IPS-20b (cell line): ENCODE measurements around the gene AFG3L2.
"Not testable (repeated sequence)": the region's sequence is repeated elsewhere in the genome, so short reads cannot be mapped to it uniquely, and the experiment has no call there.

Experiments used
- H3K27ac ChIP-seq: one replicate; pipeline ENCODE4 v1.5.1; 2013; ENCODE audit warnings: low read length
- H3K27me3 ChIP-seq: 2 replicates; pipeline ENCODE4 v1.6.1; 2013; ENCODE audit warnings: mild to moderate bottlenecking, low read length, inconsistent platforms; ENCODE audit not compliant: insufficient read depth
- H3K36me3 ChIP-seq: 2 replicates; pipeline ENCODE4 v1.6.1; 2013; ENCODE audit warnings: low read depth, mild to moderate bottlenecking, inconsistent platforms, low read length, moderate library complexity; ENCODE audit not compliant: insufficient read depth
- H3K4me1 ChIP-seq: 2 replicates; pipeline ENCODE4 v1.6.1; 2013; ENCODE audit warnings: mild to moderate bottlenecking, control low read depth, inconsistent platforms, low read length, moderate library complexity; ENCODE audit not compliant: insufficient read depth
- H3K4me3 ChIP-seq: 2 replicates; pipeline ENCODE4 v1.5.1; 2013; ENCODE audit warnings: mild to moderate bottlenecking, low read length, inconsistent platforms
- H3K9ac ChIP-seq: 2 replicates; pipeline ENCODE4 v1.6.1; 2013; ENCODE audit warnings: low read depth, mild to moderate bottlenecking, inconsistent platforms, low read length, moderate library complexity
- H3K9me3 ChIP-seq: 2 replicates; pipeline ENCODE4 v1.6.1; 2013; ENCODE audit warnings: mild to moderate bottlenecking, low read depth, low read length, inconsistent platforms; ENCODE audit not compliant: insufficient read depth

Gene AFG3L2

DNA sequence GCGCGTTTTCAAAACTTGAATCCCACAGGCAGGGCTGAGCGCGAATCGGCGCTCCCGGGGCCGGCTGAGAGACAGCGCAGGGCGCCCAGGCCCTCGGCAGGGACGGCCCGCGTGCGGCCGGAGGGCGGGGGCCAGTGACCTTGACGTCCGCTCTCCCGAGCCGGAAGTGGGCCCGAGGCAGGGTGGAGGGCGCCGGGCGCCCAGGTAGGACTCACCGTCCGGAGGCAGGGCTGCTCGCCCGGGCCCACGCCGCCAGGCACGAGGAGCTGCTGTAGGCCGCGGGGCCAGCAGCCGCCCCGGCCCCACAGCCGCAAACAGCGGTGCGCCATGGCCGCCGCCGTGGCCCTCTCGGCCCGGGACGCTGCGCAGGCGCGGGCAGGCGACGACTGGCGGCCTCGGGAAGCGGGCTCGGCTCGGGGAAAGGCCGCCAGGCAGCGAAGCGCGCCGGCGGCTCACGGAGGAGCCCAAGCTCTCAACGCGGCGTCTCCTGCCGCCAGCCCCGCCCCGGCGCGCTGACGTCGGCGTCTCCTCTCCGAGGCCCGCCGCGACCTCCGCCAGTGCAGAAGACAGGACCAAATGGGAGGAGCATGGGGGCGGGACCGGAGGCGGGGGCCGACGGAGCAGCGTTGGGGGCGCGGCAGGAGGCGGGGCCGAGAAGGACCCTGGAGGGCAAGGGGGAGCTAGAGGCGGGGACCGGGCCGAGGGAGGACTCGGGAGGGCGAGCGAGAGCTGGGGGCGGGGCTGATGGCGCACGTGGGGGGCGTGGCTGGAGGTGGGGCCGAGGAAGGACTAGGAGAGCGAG, at the start of gene AFG3L2:
TSS of gene AFG3L2 (minus strand) at position 474 of the 802 bp plus-strand sequence. CDS start at position 329, 145 bp downstream.
- H3K4me3 ChIP-seq: peak within 1 kb of the TSS; percentile 96
- H3K9ac ChIP-seq: peak within 1 kb of the TSS; percentile 94
- peaks cover 9% of the 10 kb centered on the region; the same call in 1 of the 2 replicates for H3K36me3 ChIP-seq
- peaks cover 9% of the 10 kb centered on the region; the same call in 1 of the 2 replicates for H3K4me1 ChIP-seq
- H3K27me3 ChIP-seq: no peaks in the 10 kb centered on the region
- H3K9me3 ChIP-seq: no peaks in the 10 kb centered on the region
- peak within 1 kb of the TSS; percentile 91 for H3K27ac ChIP-seq

DNA sequence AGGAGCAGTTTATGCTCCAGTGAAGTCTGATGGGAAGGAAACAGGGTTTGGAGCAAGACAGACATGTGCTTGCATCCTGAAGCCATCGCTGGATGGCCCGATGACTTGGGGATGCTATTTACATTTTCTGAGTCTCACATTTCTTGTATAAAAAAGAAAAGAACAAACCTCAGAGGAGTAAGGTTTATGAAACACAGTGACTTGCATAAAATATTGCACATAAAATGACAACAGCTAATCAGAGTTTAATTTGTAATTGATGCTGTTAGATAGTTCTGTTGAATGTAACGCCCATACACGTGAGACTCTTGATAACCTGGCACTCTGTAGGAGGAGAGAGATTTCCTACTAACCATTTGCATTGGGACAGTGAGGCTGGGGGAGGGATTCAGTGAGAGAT, 47.2 kb upstream of the AFG3L2 start:
- Histone ChIP-seq H3K9me3 (no peaks in the 10 kb centered on the region), H3K27ac (no peak overlapping the region), H3K9ac (no peak overlapping the region), H3K27me3 (no peaks in the 10 kb centered on the region), H3K4me3 (no peak overlapping the region), H3K36me3 (peaks cover 32% of the 10 kb centered on the region), H3K4me1 (peaks cover 7% of the 10 kb centered on the region; the same call in 1 of the 2 replicates)

DNA sequence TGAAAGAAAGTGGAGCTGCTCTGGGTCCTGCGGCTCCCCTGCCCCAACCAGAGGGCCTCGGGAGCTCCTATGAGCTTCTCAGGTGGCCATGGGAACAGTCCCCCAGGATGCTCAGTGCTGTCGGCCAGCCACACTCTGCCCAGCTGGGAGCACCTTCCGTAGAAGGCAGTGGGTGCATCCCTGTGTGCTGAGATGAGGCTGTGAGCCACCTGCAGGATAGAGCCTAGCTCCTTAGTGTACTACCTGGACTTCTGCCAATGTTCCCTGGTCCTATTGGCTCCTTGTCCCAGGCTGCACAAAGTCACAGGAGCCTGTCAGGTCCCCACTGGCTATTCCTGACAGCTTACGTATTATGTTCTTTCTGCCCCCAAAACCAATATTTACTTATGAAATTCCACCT, 46.8 kb upstream of the AFG3L2 start:
- no peak overlapping the region for H3K4me3 ChIP-seq
- peaks cover 7% of the 10 kb centered on the region; the same call in 1 of the 2 replicates for H3K4me1 ChIP-seq
- no peaks in the 10 kb centered on the region for H3K27me3 ChIP-seq
- no peak overlapping the region for H3K9ac ChIP-seq
- H3K9me3 ChIP-seq: no peaks in the 10 kb centered on the region
- H3K36me3 ChIP-seq: peaks cover 28% of the 10 kb centered on the region
- H3K27ac ChIP-seq: no peak overlapping the region

DNA sequence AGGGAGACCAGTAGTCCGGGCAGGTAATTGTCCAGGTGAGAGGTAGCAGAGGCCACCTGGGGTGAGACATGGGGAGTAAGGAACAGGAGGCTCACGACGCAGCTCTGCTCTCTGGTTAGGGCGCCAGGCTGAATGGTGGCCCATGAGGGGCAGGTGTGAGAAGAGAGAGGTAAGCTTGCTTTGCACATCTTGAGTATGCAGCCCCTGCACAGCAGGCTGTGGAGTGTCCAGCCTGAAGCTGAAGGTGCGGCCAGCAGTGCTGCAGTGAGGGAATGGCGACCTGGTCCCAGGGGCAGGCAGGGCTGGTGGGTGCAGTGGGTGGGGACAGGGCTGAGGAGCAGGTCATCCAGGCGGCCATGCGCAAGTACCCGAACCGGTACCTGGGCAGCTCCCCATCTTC, 46.4 kb upstream of the AFG3L2 start:
- Histone ChIP-seq H3K9ac (no peak overlapping the region), H3K4me1 (peaks cover 7% of the 10 kb centered on the region; the same call in 1 of the 2 replicates), H3K27ac (no peak overlapping the region), H3K27me3 (no peaks in the 10 kb centered on the region), H3K9me3 (no peaks in the 10 kb centered on the region), H3K36me3 (peaks cover 24% of the 10 kb centered on the region), H3K4me3 (no peak overlapping the region)

DNA sequence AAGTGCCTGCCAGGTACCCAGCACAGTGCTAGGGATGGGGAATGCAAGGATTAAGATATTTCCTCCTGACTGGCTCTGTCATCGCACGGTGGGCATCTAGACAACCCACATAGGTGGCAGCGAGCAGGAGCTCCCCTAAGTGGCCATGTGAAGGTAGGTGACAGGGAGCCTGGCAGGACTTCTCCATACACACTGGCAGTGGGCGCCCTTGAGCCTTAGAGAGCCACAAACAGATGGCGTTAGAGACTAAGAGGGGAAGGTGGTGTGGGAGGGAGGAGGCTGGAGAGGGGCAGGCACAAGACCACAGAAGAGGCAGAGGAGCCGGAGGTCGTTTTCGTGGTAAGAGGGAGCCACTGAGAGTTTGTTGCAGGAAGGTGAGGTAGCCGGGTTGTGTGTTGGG, 45.9 kb upstream of the AFG3L2 start:
- peaks cover 19% of the 10 kb centered on the region for H3K36me3 ChIP-seq
- H3K27me3 ChIP-seq: no peaks in the 10 kb centered on the region
- peaks cover 7% of the 10 kb centered on the region; the same call in 1 of the 2 replicates for H3K4me1 ChIP-seq
- H3K9me3 ChIP-seq: no peaks in the 10 kb centered on the region
- H3K9ac ChIP-seq: no peak overlapping the region
- H3K4me3 ChIP-seq: no peak overlapping the region
- H3K27ac ChIP-seq: no peak overlapping the region

DNA sequence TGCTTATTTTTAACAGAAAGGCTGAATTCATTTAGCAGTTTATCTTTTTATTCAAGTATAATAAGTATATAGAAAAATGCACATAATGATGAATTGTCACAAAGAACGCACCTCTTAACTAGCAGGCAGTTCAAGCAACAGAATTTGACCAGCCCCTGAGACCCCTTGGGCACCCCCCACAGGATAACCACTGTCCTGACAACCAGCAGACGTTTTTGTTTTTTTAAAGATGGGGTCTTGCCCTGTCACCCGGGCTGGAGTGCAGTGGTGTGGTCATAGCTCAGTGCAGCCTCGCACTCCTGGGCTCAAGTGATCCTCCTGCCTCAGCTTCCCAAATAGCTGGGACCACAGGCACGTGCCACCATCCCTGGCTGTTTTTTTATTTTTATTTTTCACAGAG, 44.7 kb upstream of the AFG3L2 start:
- Histone ChIP-seq H3K4me1 (peaks cover 7% of the 10 kb centered on the region; the same call in 1 of the 2 replicates), H3K9ac (peak overlapping the region; percentile 56; the same call in 1 of the 2 replicates), H3K4me3 (peak overlapping the region; percentile 57; the same call in 1 of the 2 replicates), H3K9me3 (no peaks in the 10 kb centered on the region), H3K27ac (no peak overlapping the region), H3K27me3 (no peaks in the 10 kb centered on the region), H3K36me3 (peaks cover 12% of the 10 kb centered on the region; the same call in 1 of the 2 replicates)

DNA sequence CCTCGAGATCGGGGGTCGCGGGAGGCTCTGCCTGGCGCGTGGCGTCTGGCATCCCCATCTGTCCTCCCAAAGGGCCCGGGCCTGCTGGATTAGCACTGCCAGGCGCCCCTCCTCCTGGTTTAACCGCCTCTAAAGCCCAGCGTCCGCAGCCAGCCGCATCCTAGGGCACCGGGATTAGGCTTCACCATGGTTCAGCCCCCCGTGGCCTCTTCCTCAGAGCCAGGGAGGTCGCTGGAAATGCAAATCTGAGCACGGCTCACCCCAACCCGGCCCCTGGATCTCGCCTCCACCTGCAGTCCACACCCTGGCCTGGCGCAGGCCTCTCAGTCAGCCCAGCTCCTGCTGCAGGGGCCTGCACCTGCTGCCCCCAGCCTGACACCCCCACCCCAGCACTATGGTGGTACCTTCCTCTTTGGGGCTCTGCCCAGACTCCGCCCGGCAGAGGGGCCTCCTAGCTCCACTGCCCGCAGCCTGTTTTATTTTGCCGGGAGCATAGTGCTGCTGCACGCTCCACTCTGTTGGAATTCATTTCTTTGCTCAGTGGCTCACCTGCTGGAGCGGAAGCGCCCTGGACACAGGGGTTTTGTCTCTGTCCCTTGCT, 43.9 kb upstream of the AFG3L2 start:
- H3K4me1 ChIP-seq: peaks cover 8% of the 10 kb centered on the region; the same call in 1 of the 2 replicates
- H3K9ac ChIP-seq: peak overlapping the region; percentile 56; the same call in 1 of the 2 replicates
- peaks cover 9% of the 10 kb centered on the region; the same call in 1 of the 2 replicates for H3K36me3 ChIP-seq
- no peak overlapping the region for H3K27ac ChIP-seq
- no peaks in the 10 kb centered on the region for H3K27me3 ChIP-seq
- H3K4me3 ChIP-seq: peak overlapping the region; percentile 57
- no peaks in the 10 kb centered on the region for H3K9me3 ChIP-seq

DNA sequence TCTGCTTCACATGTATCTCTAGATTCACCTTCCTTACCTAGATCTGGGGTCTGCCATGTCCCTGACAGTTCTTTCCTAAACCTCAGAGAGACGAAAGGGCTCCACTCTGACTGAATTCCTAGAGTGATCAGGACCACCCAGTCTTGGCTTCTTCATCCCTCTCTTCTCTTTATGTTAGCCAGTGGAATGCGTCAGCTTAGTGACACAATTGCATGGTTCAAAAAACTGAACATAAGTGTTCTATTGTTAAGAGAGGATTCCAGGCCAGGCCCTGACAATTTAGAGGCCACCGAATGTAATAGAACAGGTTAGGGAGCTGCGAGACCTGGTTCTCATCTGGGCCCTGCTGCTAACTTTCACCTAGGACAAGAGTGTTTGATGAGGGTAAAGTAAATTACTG, 40.7 kb upstream of the AFG3L2 start:
- H3K9me3 ChIP-seq: no peaks in the 10 kb centered on the region
- no peak overlapping the region for H3K27ac ChIP-seq
- H3K4me1 ChIP-seq: peaks cover 12% of the 10 kb centered on the region; the same call in 1 of the 2 replicates
- no peak overlapping the region for H3K4me3 ChIP-seq
- no peaks in the 10 kb centered on the region for H3K36me3 ChIP-seq
- H3K27me3 ChIP-seq: no peaks in the 10 kb centered on the region
- no peak overlapping the region for H3K9ac ChIP-seq

DNA sequence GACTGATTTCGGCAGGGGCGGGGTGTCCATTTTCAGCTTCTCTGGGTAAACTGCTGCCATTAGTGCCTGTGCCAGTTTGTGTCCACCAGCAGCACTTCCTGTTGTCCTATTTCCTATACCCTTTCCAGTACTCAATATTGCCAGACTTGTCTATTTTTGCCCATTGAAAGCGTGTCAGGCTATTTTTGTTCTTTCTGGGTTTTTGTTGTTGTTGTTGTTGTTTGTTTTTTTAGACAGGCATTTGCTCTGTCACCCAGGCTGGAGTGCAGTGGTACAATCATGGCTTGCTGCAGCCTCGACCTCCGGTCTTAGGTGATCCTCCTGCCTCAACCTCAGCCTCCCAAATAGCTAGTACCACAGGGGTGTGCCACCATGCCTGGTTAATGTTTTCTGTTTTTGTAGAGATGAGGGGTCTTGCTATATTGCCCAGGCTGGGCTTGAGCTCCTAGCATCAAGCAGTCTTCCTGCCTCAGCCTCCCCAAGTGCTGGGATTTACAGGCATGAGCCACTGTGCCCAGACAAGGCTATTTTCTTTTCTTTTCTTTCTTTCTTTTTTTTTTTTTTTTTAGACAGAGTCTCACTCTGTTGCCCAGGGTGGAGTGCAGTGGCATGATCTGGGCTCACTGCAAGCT, 39.2 kb upstream of the AFG3L2 start:
- Histone ChIP-seq H3K9ac (no peak overlapping the region), H3K27me3 (no peaks in the 10 kb centered on the region), H3K27ac (no peak overlapping the region), H3K4me3 (no peak overlapping the region), H3K9me3 (no peaks in the 10 kb centered on the region), H3K36me3 (no peaks in the 10 kb centered on the region), H3K4me1 (peaks cover 7% of the 10 kb centered on the region; the same call in 1 of the 2 replicates)

DNA sequence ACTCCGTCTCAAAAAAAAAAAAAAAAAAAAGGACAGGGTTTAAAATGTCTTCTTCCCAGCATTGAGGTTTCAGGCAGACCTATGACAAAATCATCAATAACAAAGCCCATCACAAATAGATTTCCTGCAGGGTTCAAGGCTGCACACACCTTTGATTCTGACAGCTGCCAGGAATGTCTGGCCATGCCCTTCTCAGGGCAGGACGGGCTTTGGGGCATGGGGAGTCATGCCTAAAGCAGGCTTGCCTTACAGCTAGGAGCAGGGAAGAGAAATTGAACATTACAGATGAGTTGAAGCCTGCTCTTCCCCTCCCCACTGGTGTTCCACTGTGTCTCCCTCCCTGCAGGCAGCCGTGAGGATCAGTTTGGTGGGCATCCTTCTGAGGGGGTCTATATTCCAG, 34.4 kb upstream of the AFG3L2 start:
- Histone ChIP-seq H3K9ac (no peak overlapping the region), H3K4me1 (peaks cover 6% of the 10 kb centered on the region; the same call in 1 of the 2 replicates), H3K27ac (no peak overlapping the region), H3K36me3 (no peaks in the 10 kb centered on the region), H3K9me3 (no peaks in the 10 kb centered on the region), H3K4me3 (no peak overlapping the region), H3K27me3 (peaks cover 18% of the 10 kb centered on the region)

DNA sequence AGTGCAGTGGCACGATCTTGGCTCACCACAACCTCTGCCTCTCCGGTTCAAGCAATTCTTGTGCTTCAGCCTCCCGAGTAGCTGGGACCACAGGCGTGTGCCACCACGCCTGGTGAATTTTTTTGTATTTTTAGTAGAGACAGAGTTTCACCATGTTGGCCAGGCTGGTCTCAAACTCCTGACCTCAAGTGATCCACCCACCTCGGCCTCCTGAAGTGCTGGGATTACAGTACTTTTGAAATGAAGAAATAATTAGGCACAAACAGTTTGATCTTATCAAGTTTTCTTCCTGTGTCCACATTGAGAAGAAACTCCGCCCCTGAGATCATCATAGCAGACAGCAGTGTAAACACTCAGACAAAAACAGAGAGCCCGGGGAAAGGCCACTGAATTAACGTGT, 33.7 kb upstream of the AFG3L2 start:
- H3K9ac ChIP-seq, H3K4me1 ChIP-seq, H3K4me3 ChIP-seq, H3K27ac ChIP-seq, H3K9me3 ChIP-seq, H3K36me3 ChIP-seq: not testable (repeated sequence)
- peaks cover 25% of the 10 kb centered on the region for H3K27me3 ChIP-seq
